Mesothelial cell of epicardium (in vitro differentiated cells): Measurements from ENCODE around the gene CLCN7. TPM values are rescaled to one million over a fixed set of nuclear protein-coding genes. Genes with fewer than 3 reads are reported as not detected.

Source experiments
- DNase-seq, 2 experiments: peaks; one replicate each; pipeline ENCODE4 v3.0.0; 2021; ENCODE audit warnings: low spot score in 2 of 2; ENCODE audit not compliant: unreplicated experiment in 2 of 2
- H3K27ac Mint-ChIP-seq: 2 replicates; pipeline ENCODE4 v1.8.0; 2021; ENCODE audit warnings: mixed read lengths
- H3K27me3 Mint-ChIP-seq: 2 replicates; pipeline ENCODE4 v1.8.0; 2021; ENCODE audit warnings: low read depth, mixed read lengths
- H3K36me3 Mint-ChIP-seq: 2 replicates; pipeline ENCODE4 v1.8.0; 2021; ENCODE audit warnings: mixed read lengths
- H3K4me1 Mint-ChIP-seq: 2 replicates; pipeline ENCODE4 v1.8.0; 2021; ENCODE audit warnings: mixed read lengths
- H3K4me3 Mint-ChIP-seq: 2 replicates; pipeline ENCODE4 v1.8.0; 2021; ENCODE audit warnings: mild to moderate bottlenecking, moderate library complexity, mixed read lengths
- H3K9me3 Mint-ChIP-seq: 2 replicates; pipeline ENCODE4 v1.8.0; 2021; ENCODE audit warnings: mixed read lengths
- total RNA-seq: library from RNA; stranded (reverse); gene quantifications from 3 replicates; pipeline ENCODE4 v1.2.1, GENCODE V29; 2021
- TF ChIP-seq, protein P1 (sequence below): fragments of 200-600 bp; sonication (generic); IDR thresholded peaks from one replicate; pipeline ENCODE4 v1.5.0; 2021; ENCODE audit warnings: antibody characterized with exemption; ENCODE audit not compliant: unreplicated experiment

The CLCN7 gene
- total RNA-seq, 1 donor from 2014 or later = 94.6 TPM

DNA sequence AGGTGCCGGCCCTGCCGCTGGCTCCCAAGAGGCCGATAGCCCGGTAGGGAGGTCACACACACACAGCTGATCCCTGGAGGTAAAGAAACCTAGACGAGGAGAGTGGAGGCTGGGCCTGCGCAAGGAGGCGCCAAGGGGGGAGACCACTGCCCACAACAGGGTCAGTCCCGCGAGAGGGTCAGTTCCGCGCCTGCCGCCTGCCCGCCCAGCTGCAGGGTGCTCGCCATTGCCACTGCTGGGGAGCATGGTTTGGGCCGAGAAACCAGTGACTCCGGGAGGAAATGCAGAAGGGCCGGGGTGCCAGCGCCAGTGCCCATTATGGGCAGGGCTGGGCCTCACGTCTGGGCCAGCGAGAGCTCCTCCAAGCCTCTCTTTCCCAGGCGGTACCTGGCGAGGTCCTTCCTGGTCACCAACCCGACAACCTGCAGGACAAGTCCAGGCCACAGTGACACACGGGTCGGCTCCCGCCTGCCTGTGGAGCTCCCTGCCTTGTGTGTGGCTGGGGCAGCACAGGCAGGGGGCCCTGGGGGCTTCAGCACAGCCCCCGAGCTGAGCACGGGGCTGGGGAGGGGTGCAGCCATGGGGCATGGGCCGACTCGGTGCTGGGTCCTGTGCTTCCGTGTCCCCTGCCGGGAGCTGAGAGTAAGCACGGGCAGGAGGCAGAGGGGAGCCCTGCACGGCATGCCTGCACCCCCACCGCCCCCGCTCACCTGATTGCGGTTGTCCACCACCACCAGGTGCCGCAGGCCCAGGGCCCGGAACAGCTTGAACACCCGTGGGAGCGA is 28.3 kb downstream of the CLCN7 start:
- Mint-ChIP-seq H3K4me1 (no peaks in the 10 kb centered on the region), H3K9me3 (no peaks in the 10 kb centered on the region), H3K27ac (no peak overlapping the region), H3K36me3 (peaks cover 4% of the 10 kb centered on the region), H3K27me3 (no peaks in the 10 kb centered on the region), H3K4me3 (no peak overlapping the region)
- no peak for DNase-seq
- TF ChIP-seq, protein P1, sequence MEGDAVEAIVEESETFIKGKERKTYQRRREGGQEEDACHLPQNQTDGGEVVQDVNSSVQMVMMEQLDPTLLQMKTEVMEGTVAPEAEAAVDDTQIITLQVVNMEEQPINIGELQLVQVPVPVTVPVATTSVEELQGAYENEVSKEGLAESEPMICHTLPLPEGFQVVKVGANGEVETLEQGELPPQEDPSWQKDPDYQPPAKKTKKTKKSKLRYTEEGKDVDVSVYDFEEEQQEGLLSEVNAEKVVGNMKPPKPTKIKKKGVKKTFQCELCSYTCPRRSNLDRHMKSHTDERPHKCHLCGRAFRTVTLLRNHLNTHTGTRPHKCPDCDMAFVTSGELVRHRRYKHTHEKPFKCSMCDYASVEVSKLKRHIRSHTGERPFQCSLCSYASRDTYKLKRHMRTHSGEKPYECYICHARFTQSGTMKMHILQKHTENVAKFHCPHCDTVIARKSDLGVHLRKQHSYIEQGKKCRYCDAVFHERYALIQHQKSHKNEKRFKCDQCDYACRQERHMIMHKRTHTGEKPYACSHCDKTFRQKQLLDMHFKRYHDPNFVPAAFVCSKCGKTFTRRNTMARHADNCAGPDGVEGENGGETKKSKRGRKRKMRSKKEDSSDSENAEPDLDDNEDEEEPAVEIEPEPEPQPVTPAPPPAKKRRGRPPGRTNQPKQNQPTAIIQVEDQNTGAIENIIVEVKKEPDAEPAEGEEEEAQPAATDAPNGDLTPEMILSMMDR = no peak

DNA sequence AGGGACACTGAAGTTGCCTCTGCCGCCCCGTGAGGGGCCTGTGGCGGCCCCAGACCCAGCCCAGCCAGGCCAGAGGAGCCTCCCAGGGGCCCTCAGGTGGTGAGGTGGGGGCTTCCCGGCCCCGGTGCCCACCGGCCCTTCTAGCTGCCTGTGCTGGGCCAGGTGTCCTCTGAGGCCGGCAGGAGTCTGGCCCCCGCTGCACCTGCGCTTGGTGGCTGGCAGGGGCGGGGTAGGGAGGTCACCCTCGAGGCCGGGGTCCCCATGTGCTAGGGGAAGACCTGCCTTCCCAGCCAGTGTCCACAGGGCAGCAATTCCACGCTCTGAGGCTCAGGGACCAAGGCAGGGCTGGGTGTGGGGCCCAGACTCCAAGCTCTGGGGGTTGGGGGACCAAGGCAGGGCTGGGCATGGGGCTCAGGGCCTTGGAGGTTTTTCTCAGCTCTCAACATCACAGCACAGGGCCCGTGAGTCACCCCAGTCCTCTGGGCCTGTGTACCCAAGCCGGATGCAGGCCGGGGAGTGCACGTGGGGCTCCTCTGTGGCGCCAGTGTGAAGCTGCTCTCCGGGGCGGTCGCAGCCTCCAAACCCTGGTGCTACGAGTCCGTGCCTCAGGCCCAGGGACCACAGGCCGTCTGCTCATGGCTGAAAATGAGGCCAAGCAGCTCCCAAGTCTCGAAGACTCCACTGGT is 29.2 kb downstream of the CLCN7 start:
- Mint-ChIP-seq H3K36me3 (peaks cover 2% of the 10 kb centered on the region), H3K4me1 (no peaks in the 10 kb centered on the region), H3K4me3 (no peak overlapping the region), H3K27me3 (no peaks in the 10 kb centered on the region), H3K9me3 (no peaks in the 10 kb centered on the region), H3K27ac (no peak overlapping the region)
- TF ChIP-seq, protein P1 = no peak
- DNase-seq = no peak

DNA sequence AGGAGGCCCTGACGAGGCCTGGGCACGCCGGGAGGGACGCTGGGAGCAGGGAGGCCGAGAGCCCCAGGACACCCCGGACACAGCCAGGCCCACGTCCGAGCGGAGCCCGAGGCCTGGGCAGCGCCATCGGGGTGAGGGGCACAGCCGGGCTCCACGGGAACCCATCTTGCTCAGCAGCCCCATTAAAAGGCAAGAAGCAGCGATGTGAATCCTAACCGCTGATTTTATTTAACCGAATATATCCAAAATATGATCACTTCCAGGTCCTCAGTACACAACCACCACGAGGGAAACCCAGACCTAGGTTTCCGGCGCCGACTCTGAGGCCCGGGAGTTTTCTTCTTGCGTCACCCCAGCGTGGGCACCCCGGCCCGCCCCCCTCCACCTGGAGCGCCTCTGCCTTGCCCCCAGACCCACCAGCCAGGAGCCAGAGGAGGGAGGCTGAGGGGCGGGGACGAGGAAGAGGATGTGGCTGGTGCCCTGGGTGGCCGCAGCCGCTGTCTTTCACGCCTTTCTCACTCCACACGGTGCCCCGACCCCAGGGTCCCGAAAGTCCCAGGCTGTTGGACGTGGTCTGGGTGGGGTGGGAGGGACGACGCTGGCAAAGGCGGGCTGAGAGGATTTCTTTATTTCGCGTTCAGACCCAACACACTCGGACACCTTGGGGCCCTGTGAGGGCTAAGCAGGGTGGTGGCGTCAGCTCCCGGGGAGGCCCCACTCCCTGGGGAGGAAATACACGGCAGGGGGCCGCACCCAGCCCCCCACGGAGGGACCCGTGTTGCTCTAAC is 29.9 kb downstream of the CLCN7 start:
- H3K4me1 Mint-ChIP-seq = no peaks in the 10 kb centered on the region
- H3K9me3 Mint-ChIP-seq = no peaks in the 10 kb centered on the region
- no peak for DNase-seq
- TF ChIP-seq, protein P1 = no peak
- peaks cover 2% of the 10 kb centered on the region for H3K36me3 Mint-ChIP-seq
- H3K4me3 Mint-ChIP-seq = no peak overlapping the region
- no peaks in the 10 kb centered on the region for H3K27me3 Mint-ChIP-seq
- no peak overlapping the region for H3K27ac Mint-ChIP-seq

DNA sequence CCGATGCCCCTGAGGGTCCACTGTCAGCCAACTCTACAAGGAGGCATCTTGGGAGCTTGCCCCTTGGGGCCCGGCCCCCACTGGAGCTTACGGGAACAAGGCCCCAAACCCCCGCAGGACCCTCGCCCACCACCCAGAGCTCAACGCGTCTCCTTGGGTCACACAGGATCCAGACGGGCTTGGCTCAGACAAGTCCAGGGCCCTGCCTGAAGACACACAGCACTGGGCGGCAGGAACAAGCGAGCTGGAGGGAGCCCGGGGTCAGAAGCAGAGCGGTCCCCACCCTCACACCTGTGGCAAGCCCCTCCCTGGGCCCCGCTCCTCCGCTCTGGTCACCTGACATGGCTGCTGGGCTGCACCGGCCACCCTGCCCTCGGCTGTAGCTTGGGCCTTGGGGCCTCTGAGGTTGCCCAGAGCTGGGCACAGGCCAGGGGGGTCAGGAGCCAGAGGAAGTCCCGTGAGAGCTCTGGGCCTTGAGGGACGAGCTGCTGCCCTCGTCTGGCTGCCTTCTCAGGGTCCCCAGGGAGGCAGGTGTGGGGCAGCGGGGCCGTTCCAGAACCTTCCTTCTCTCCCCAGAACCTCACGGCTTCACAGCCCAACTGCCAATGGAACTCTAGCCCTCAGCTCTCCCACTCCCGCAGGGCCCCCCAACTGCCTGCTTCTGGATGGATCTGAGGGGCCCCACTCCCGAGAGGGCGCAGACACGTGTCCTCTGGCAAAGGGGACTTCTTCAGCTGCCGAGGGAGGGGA is 30.7 kb downstream of the CLCN7 start, which contains the start of gene CCDC154:
Gene CCDC154 (minus strand): TSS at position 577 of the 750 bp plus-strand sequence. CDS start 234 bp downstream, at position 343.
- DNase-seq = no peak
- TF ChIP-seq, protein P1 = no peak
- Mint-ChIP-seq H3K4me1 (no peaks in the 10 kb centered on the region), H3K9me3 (no peaks in the 10 kb centered on the region), H3K27me3 (no peaks in the 10 kb centered on the region), H3K36me3 (no peaks in the 10 kb centered on the region), H3K27ac (no peak within 1 kb of the TSS), H3K4me3 (no peak within 1 kb of the TSS)

DNA sequence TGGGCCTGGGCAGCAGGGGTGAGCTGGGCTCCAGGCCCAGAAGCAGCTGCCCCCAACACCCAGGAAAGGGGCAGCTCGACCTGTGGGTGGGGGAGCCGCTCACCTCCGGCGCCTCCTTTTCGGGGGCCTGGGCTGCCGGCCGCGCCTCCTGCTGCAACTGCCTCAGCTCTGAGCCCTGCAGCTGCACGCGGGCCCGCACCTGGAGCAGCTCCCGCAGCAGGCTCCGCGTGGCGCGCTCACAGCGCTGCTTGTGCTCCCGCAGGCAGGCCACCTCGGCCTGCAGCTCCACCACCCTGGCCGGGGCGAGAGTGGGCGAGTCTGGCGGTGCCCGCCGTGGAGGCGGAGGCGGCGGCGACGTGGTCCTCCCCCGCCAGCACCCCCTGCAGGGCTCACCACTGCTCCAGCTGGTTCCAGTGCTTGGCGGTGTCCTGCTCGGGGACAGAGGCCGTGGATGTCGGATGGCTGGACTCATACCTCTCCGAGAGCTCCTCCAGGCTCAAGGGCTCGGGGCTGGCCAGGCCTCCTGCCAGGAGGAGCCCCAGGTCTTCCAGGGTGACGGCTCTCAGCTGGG is 31.3 kb downstream of the CLCN7 start:
- Mint-ChIP-seq H3K27me3 (no peaks in the 10 kb centered on the region), H3K36me3 (no peaks in the 10 kb centered on the region), H3K4me1 (no peaks in the 10 kb centered on the region), H3K27ac (no peak overlapping the region), H3K4me3 (no peak overlapping the region), H3K9me3 (no peaks in the 10 kb centered on the region)
- DNase-seq = no peak
- TF ChIP-seq, protein P1 = no peak
